Measurements from ENCODE around the gene NSMCE4A.
"Not testable (repeated sequence)": the region's sequence is repeated elsewhere in the genome, so short reads cannot be mapped to it uniquely, and the experiment has no call there.

Gene NSMCE4A

GRCh38 chr10:121974535-121975294, at the start of gene NSMCE4A:
NSMCE4A (minus strand) TSS chr10:121975217; CDS start chr10:121975165, 52 bp downstream.
- DNase-seq (ENCODE audit: low read depth): peak; percentile 40

GRCh38 chr10:122023257-122023656, 48.2 kb upstream of the NSMCE4A start:
- DNase-seq (ENCODE audit: low read depth): not testable (repeated sequence)

GRCh38 chr10:122022276-122022675, 47.3 kb upstream of the NSMCE4A start:
- DNase-seq (ENCODE audit: low read depth): no peak

GRCh38 chr10:122021828-122022227, 46.8 kb upstream of the NSMCE4A start:
- no peak for DNase-seq (ENCODE audit: low read depth)

- DNase-seq (ENCODE audit: low read depth): no peak
These were observed 46.4 kb upstream of the NSMCE4A start for GRCh38 chr10:122021379-122021778.

GRCh38 chr10:122020226-122020625, 45.2 kb upstream of the NSMCE4A start:
- no peak for DNase-seq (ENCODE audit: low read depth)

GRCh38 chr10:122019414-122019975, 44.5 kb upstream of the NSMCE4A start:
- no peak for DNase-seq (ENCODE audit: low read depth)

GRCh38 chr10:122018951-122019413, 44.0 kb upstream of the NSMCE4A start:
- no peak for DNase-seq (ENCODE audit: low read depth)

GRCh38 chr10:122018491-122018890, 43.5 kb upstream of the NSMCE4A start:
- DNase-seq (ENCODE audit: low read depth): no peak

GRCh38 chr10:122017926-122018325, 42.9 kb upstream of the NSMCE4A start:
- not testable (repeated sequence) for DNase-seq (ENCODE audit: low read depth)

- no peak for DNase-seq (ENCODE audit: low read depth)
These were observed 39.7 kb upstream of the NSMCE4A start for GRCh38 chr10:122014652-122015248.

GRCh38 chr10:122013311-122013780, 38.3 kb upstream of the NSMCE4A start:
- no peak for DNase-seq (ENCODE audit: low read depth)

GRCh38 chr10:122012731-122013130, 37.7 kb upstream of the NSMCE4A start:
- no peak for DNase-seq (ENCODE audit: low read depth)

GRCh38 chr10:122010405-122011050, 35.5 kb upstream of the NSMCE4A start:
- DNase-seq (ENCODE audit: low read depth): no peak

- no peak for DNase-seq (ENCODE audit: low read depth)
These were observed 32.4 kb upstream of the NSMCE4A start for GRCh38 chr10:122007415-122007814.

- DNase-seq (ENCODE audit: low read depth): no peak
These were observed 26.7 kb upstream of the NSMCE4A start for GRCh38 chr10:122001698-122002097.

GRCh38 chr10:121999301-121999700, 24.3 kb upstream of the NSMCE4A start:
- peak; percentile 20 for DNase-seq (ENCODE audit: low read depth)

- DNase-seq (ENCODE audit: low read depth): no peak
These were observed 23.4 kb upstream of the NSMCE4A start for GRCh38 chr10:121998462-121998861.

GRCh38 chr10:121994429-121994941, 19.5 kb upstream of the NSMCE4A start:
- DNase-seq (ENCODE audit: low read depth): no peak

GRCh38 chr10:121991727-121992126, 16.7 kb upstream of the NSMCE4A start:
- DNase-seq (ENCODE audit: low read depth): not testable (repeated sequence)

- DNase-seq (ENCODE audit: low read depth): no peak
These were observed 15.1 kb upstream of the NSMCE4A start for GRCh38 chr10:121990015-121990677.
